Measurements from ENCODE around the gene PRDM16. TPM values are rescaled to one million over a fixed set of nuclear protein-coding genes. Genes with fewer than 3 reads are reported as not detected.

Gene PRDM16
- total and polyA plus RNA-seq, 7 donors: 0.04 to 1.2 (median 0.31) TPM

GRCh38 chr1:3102641-3103040, 33.6 kb downstream of the PRDM16 start:
- Histone ChIP-seq H3K4me3 (no peak overlapping the region), H3K27ac (no peak overlapping the region), H3K36me3 (ENCODE audit: insufficient read depth in 1 of 2, low read depth in 1 of 2) (no peaks in the 10 kb centered on the region), H3K4me1 (no peaks in the 10 kb centered on the region), H3K9me3 (no peaks in the 10 kb centered on the region), H3K27me3 (ENCODE audit: insufficient read depth in 3 of 3, low read length in 2 of 3) (peaks cover 0 to 16% (median 0%) of the 10 kb centered on the region in 3 donors)
- DNase-seq (no peak), ATAC-seq (no peak)
- intact Hi-C loops (cut with DNase I): no loop called here
- no peak for TF ChIP-seq CTCF (IDR thresholded peaks at IDR 0.05)
- WGBS, 3 donors: 66 to 78% (median 72%) methylated on average over 3 of the region's 3 CpGs

DNA sequence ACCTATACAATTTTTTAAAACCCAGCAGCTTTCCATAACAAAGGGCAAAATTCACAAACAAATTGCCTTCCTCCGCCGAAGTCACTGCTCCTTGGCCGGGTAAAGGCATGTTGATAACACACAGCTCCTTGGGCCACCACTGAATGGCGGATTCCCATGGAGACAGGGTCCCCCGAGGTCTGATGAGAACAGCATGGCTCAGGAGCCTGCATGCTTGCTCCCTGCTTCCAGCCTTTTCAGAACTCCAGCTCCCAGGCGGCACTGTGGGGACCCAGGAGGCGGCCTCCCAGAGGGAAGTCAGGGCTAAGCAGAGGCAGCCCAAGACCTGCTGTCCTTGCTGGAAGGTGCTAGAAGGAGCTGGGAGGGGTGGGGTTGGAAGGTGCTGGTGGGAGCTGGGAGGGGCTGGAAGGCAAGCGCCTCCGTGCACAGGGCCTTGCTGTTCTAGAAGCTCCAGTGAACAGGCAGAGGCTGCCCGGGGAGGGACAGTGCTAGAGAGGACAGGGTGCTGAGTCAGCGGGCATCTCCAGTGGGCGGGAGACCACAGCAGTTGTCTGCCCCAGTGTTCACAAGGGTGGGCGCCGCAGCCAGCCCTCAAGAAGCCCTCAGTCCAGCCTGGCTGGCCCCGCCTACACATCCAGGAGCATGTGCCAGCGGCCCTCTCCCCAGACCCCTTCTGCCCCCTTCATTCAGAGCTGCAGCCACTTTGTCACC, 35.1 kb downstream of the PRDM16 start:
- no peak overlapping the region for H3K4me3 ChIP-seq
- H3K4me1 ChIP-seq: no peaks in the 10 kb centered on the region
- intact Hi-C loops (cut with DNase I): no loop called here
- ATAC-seq (no peak), DNase-seq (no peak)
- TF ChIP-seq CTCF (IDR thresholded peaks at IDR 0.05): no peak
- no peak overlapping the region for H3K27ac ChIP-seq
- WGBS, 3 donors: 84 to 88% (median 87%) methylated on average over 14 to 16 of the region's 16 CpGs
- H3K36me3 ChIP-seq (ENCODE audit: insufficient read depth in 1 of 2, low read depth in 1 of 2): no peaks in the 10 kb centered on the region
- H3K27me3 ChIP-seq (ENCODE audit: insufficient read depth in 3 of 3, low read length in 2 of 3): peaks cover 0 to 24% (median 4%) of the 10 kb centered on the region in 3 donors
- H3K9me3 ChIP-seq: peaks cover 6% of the 10 kb centered on the region

DNA sequence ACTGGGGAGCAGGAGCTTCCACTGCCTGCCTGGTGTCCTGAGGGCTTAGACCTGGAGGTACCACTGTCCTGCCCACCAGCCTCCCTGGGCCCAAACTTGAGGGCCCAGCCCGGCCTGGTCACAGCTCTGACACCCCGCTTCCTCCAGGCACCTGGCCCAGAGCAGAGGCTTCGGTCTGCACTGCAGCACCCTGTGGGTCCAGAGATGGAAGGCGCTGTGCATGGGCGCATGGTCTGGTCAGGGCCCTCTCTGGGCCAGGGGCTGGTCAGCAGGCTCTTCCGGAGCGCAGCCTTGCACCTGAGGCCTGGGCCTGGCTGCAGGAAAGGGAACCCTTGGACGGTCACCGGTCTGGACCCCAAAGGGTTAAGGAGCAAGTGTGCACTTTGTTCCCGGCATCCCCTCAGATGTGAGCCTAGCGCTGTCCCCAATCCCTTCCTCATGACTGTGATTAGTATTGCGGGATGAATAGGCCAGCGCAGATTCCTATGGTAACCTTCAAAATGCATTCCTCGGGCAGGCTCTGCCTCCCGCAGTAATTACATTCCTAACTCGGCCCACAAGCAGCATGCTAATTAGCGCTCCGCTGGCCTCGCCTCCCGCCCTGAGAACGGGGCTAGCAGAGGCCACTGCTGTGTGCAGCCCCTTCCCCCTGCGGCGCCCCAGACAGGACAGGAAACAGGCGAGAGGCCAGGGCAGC, 36.3 kb downstream of the PRDM16 start:
- peaks cover 6% of the 10 kb centered on the region for H3K9me3 ChIP-seq
- DNase-seq (no peak), ATAC-seq (peak in 1 of 4 donors; percentile 21)
- TF ChIP-seq CTCF (IDR thresholded peaks at IDR 0.05): no peak
- H3K4me3 ChIP-seq: no peak overlapping the region
- H3K36me3 ChIP-seq (ENCODE audit: insufficient read depth in 1 of 2, low read depth in 1 of 2): no peaks in the 10 kb centered on the region
- intact Hi-C loops (cut with DNase I): no loop called here
- no peak overlapping the region for H3K27ac ChIP-seq
- H3K4me1 ChIP-seq: no peaks in the 10 kb centered on the region
- peaks cover 0 to 22% (median 4%) of the 10 kb centered on the region in 3 donors for H3K27me3 ChIP-seq (ENCODE audit: insufficient read depth in 3 of 3, low read length in 2 of 3)
- WGBS, 3 donors: 65 to 66% (median 65%) methylated on average over 23 to 24 of the region's 24 CpGs

DNA sequence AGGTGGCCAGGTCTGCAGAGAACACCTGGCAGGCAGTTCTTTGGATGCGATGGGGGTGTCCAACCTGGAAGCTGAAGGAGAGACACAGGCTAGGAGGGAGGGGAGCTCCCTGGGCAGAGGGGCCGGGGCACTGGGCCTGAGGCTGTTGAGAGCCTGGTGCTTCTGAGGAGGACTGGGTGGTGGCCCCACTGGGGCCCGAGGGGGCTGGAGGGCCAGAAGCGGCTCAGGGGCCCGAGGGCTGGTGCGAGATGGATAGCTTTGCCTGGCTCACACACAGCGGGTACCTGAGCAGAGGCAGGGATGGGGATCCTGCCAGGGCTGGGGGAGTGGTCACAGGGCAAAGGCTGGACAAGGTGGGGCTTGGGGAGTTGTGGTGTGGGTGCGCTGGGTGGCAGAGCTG, 37.2 kb downstream of the PRDM16 start:
- Histone ChIP-seq H3K27me3 (ENCODE audit: insufficient read depth in 3 of 3, low read length in 2 of 3) (peaks cover 0 to 22% (median 4%) of the 10 kb centered on the region in 3 donors), H3K4me3 (no peak overlapping the region), H3K36me3 (ENCODE audit: insufficient read depth in 1 of 2, low read depth in 1 of 2) (no peaks in the 10 kb centered on the region), H3K4me1 (no peaks in the 10 kb centered on the region), H3K27ac (no peak overlapping the region), H3K9me3 (peaks cover 6% of the 10 kb centered on the region)
- intact Hi-C loops (cut with DNase I): no loop called here
- no peak for TF ChIP-seq CTCF (IDR thresholded peaks at IDR 0.05)
- ATAC-seq (peak in 1 of 4 donors; percentile 19), DNase-seq (no peak)
- WGBS, 3 donors: 92 to 95% (median 94%) methylated on average over 8 of the region's 8 CpGs
